Measurements from ENCODE around the gene FH. TPM values are rescaled to one million over a fixed set of nuclear protein-coding genes. Genes with fewer than 3 reads are reported as not detected.

Gene FH
- polyA plus RNA-seq, 1 donor (not counting 4 experiments of a cell fraction or from before 2014, with no cell fraction given): 101 TPM

- FAIRE-seq (no peak), DNase-seq (ENCODE audit: low read depth, low spot score) (no peak)
- no peak overlapping the region for H3K4me2 ChIP-seq (ENCODE audit: control insufficient read depth, extremely low read depth, insufficient read depth, low read depth, low read length)
- TF ChIP-seq EZH2 (IDR thresholded peaks at IDR 0.05; ENCODE audit: low read length) (no peak), CTCF (optimal IDR thresholded peaks at IDR 0.05 in 1 of 3, IDR thresholded peaks at IDR 0.05 in 1 of 3, conservative IDR thresholded peaks at IDR 0.05 in 1 of 3; ENCODE audit: extremely low read depth in 1 of 3, insufficient read depth in 2 of 3, low read length in 3 of 3) (no peak)
- no peak overlapping the region for H3K9ac ChIP-seq (ENCODE audit: control insufficient read depth, extremely low read depth, insufficient read depth, low read length)
- no peaks in the 10 kb centered on the region for H4K20me1 ChIP-seq (ENCODE audit: control insufficient read depth, extremely low read depth, insufficient read depth, low read length)
- peaks cover 9 to 17% of the 10 kb centered on the region in 2 experiments for H3K36me3 ChIP-seq (ENCODE audit: control insufficient read depth in 2 of 2, extremely low read depth in 1 of 2, insufficient read depth in 2 of 2, low read length in 2 of 2)
- H3K4me3 ChIP-seq (ENCODE audit: control insufficient read depth in 2 of 3, extremely low read depth in 1 of 3, insufficient read depth in 2 of 3, low read depth in 1 of 3, low read length in 3 of 3): no peak overlapping the region
- no peaks in the 10 kb centered on the region for H3K79me2 ChIP-seq (ENCODE audit: control insufficient read depth, insufficient read depth, low read length)
- no peaks in the 10 kb centered on the region for H3K9me3 ChIP-seq (ENCODE audit: control insufficient read depth, low read depth, low read length)
- H3K9me1 ChIP-seq (ENCODE audit: control insufficient read depth, extremely low read depth, insufficient read depth, low read length): no peaks in the 10 kb centered on the region
- no peaks in the 10 kb centered on the region for H3K4me1 ChIP-seq (ENCODE audit: control insufficient read depth, extremely low read depth, insufficient read depth, low read length)
- H2AFZ ChIP-seq (ENCODE audit: control insufficient read depth, low read length): no peak overlapping the region
- no peaks in the 10 kb centered on the region for H3K27me3 ChIP-seq (ENCODE audit: control insufficient read depth, extremely low read depth, insufficient read depth, low read length)
- H3K27ac ChIP-seq (ENCODE audit: control insufficient read depth, insufficient read depth, low read length): no peak overlapping the region
- dilution Hi-C loops (cut with MboI; ENCODE audit: extremely low pct_ligation_motif_present, low sequenced_read_pairs): no loop called here
Observed at GRCh38 chr1:241495741-241496140, 23.8 kb downstream of the FH start.

DNA sequence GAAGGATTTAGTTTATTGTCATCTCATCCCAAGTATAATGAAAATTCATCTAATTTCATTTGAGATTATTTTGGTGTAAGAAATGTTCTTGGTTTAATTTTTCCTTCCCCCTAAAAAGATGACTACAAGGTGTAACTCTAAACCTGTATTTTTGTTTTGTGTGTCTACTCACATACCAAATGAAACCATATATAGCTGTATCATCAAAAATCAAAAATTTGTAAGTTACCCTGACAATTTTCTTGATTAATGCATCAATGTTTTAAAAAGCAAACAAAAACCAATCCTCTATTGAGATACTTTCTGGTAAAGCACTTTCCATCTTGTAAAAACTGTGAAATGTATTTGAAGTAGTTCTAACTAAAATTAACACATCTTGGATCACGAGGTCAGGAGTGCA lies 30.8 kb downstream of the FH start:
- Histone ChIP-seq H3K27ac (ENCODE audit: control insufficient read depth, insufficient read depth, low read length) (no peak overlapping the region), H3K36me3 (ENCODE audit: control insufficient read depth in 2 of 2, extremely low read depth in 1 of 2, insufficient read depth in 2 of 2, low read length in 2 of 2) (no peaks in the 10 kb centered on the region), H3K4me1 (ENCODE audit: control insufficient read depth, extremely low read depth, insufficient read depth, low read length) (no peaks in the 10 kb centered on the region), H2AFZ (ENCODE audit: control insufficient read depth, low read length) (no peak overlapping the region), H3K79me2 (ENCODE audit: control insufficient read depth, insufficient read depth, low read length) (no peaks in the 10 kb centered on the region), H3K9me1 (ENCODE audit: control insufficient read depth, extremely low read depth, insufficient read depth, low read length) (no peaks in the 10 kb centered on the region), H3K4me3 (ENCODE audit: control insufficient read depth in 2 of 3, extremely low read depth in 1 of 3, insufficient read depth in 2 of 3, low read depth in 1 of 3, low read length in 3 of 3) (no peak overlapping the region), H3K27me3 (ENCODE audit: control insufficient read depth, extremely low read depth, insufficient read depth, low read length) (no peaks in the 10 kb centered on the region), H3K9ac (ENCODE audit: control insufficient read depth, extremely low read depth, insufficient read depth, low read length) (no peak overlapping the region), H4K20me1 (ENCODE audit: control insufficient read depth, extremely low read depth, insufficient read depth, low read length) (no peaks in the 10 kb centered on the region), H3K4me2 (ENCODE audit: control insufficient read depth, extremely low read depth, insufficient read depth, low read depth, low read length) (no peak overlapping the region), H3K9me3 (ENCODE audit: control insufficient read depth, low read depth, low read length) (no peaks in the 10 kb centered on the region)
- no peak for TF ChIP-seq EZH2 (IDR thresholded peaks at IDR 0.05; ENCODE audit: low read length)
- no peak for TF ChIP-seq CTCF (optimal IDR thresholded peaks at IDR 0.05 in 1 of 3, IDR thresholded peaks at IDR 0.05 in 1 of 3, conservative IDR thresholded peaks at IDR 0.05 in 1 of 3; ENCODE audit: extremely low read depth in 1 of 3, insufficient read depth in 2 of 3, low read length in 3 of 3)
- DNase-seq (ENCODE audit: low read depth, low spot score): no peak
- FAIRE-seq: no peak
- dilution Hi-C loops (cut with MboI; ENCODE audit: extremely low pct_ligation_motif_present, low sequenced_read_pairs): no loop called here

All from keratinocyte (primary cell).